Esophagus (tissue), 2 donors: Measurements from ENCODE around the gene EMC1. TPM values are rescaled to one million over a fixed set of nuclear protein-coding genes. Genes with fewer than 3 reads are reported as not detected.

ENCODE experiments used
- H3K27ac ChIP-seq, 2 donors: one replicate each; pipeline ENCODE4 v1.5.1; 2013; ENCODE audit warnings: low read depth in 2 of 2, mild to moderate bottlenecking in 2 of 2, inconsistent platforms in 1 of 2, low read length in 1 of 2, moderate library complexity in 1 of 2
- H3K27me3 ChIP-seq, 2 donors: one replicate each; pipeline ENCODE4 v1.6.1; 2013; ENCODE audit warnings: low read length in 2 of 2, control low read depth in 1 of 2, mild to moderate bottlenecking in 1 of 2; ENCODE audit not compliant: insufficient read depth in 2 of 2, control insufficient read depth in 1 of 2
- H3K36me3 ChIP-seq, 2 donors: one replicate each; pipeline ENCODE4 v1.6.1; 2013; ENCODE audit warnings: low read length in 1 of 2; ENCODE audit not compliant: control insufficient read depth in 2 of 2, insufficient read depth in 2 of 2
- H3K4me1 ChIP-seq, 2 donors: one replicate each; pipeline ENCODE4 v1.6.1; 2013; ENCODE audit warnings: low read length in 1 of 2; ENCODE audit not compliant: control insufficient read depth in 2 of 2, insufficient read depth in 2 of 2
- H3K4me3 ChIP-seq, 2 donors: one replicate each; pipeline ENCODE4 v1.5.1; 2013; ENCODE audit warnings: low read length in 2 of 2, mild to moderate bottlenecking in 2 of 2, low read depth in 1 of 2, moderate library complexity in 1 of 2
- H3K9me3 ChIP-seq, 2 donors: one replicate each; pipeline ENCODE4 v1.6.1; 2013; ENCODE audit warnings: mild to moderate bottlenecking in 2 of 2, low read depth in 1 of 2, low read length in 1 of 2, moderate library complexity in 1 of 2; ENCODE audit not compliant: control insufficient read depth in 2 of 2, insufficient read depth in 1 of 2
- WGBS, 2 donors: extraction: QIAGEN DNeasy Blood & Tissue Kit; methylation state at CpG; one replicate each; pipeline ENCODE4 v1.1.7; 2013; 5-methylcytosine and 5-hydroxymethylcytosine counted together
- polyA plus RNA-seq, 2 donors: library from polyadenylated mRNA; stranded (reverse); fragments of 200-250 nt; gene quantifications; one replicate each; pipeline ENCODE4 v1.2.3, GENCODE V29; 2013
- donor health status: healthy with polysubstance abuse.
- donor health status: Bipolar disorder and iron deficiency.

The EMC1 gene
- polyA plus RNA-seq, 2 donors = 9.4 to 11.3 TPM

GRCh38 chr1:19208710-19209438, 42.5 kb downstream of the EMC1 start:
- Histone ChIP-seq H3K27me3 (no peaks in the 10 kb centered on the region), H3K4me1 (peaks cover 0 to 3% of the 10 kb centered on the region in 2 donors), H3K27ac (peak overlapping the region in 1 of 2 donors; percentile 97), H3K9me3 (no peaks in the 10 kb centered on the region), H3K36me3 (peaks cover 0 to 3% of the 10 kb centered on the region in 2 donors), H3K4me3 (peak overlapping the region; percentile 85 to 94)
- WGBS, 2 donors = 7 to 12% methylated on average over 8 of the region's 8 CpGs

GRCh38 chr1:19206947-19207346, 44.4 kb downstream of the EMC1 start:
- WGBS, 2 donors = 76 to 79% methylated on average over 3 of the region's 3 CpGs
- Histone ChIP-seq H3K4me3 (no peak overlapping the region), H3K27ac (no peak overlapping the region), H3K4me1 (peaks cover 0 to 3% of the 10 kb centered on the region in 2 donors), H3K27me3 (no peaks in the 10 kb centered on the region), H3K36me3 (no peaks in the 10 kb centered on the region), H3K9me3 (no peaks in the 10 kb centered on the region)

GRCh38 chr1:19205845-19206244, 45.5 kb downstream of the EMC1 start:
- no peaks in the 10 kb centered on the region for H3K4me1 ChIP-seq
- H3K36me3 ChIP-seq = no peaks in the 10 kb centered on the region
- H3K4me3 ChIP-seq = no peak overlapping the region
- H3K27me3 ChIP-seq = no peaks in the 10 kb centered on the region
- WGBS, 2 donors = 63 to 73% methylated on average over 5 of the region's 5 CpGs
- H3K9me3 ChIP-seq = no peaks in the 10 kb centered on the region
- no peak overlapping the region for H3K27ac ChIP-seq

- Histone ChIP-seq H3K9me3 (no peaks in the 10 kb centered on the region), H3K36me3 (no peaks in the 10 kb centered on the region), H3K27me3 (no peaks in the 10 kb centered on the region), H3K4me1 (no peaks in the 10 kb centered on the region), H3K27ac (no peak overlapping the region), H3K4me3 (no peak overlapping the region)
- WGBS, 2 donors = 67 to 77% methylated on average over 1 of the region's 1 CpG
These were observed 45.9 kb downstream of the EMC1 start for GRCh38 chr1:19205403-19205802.

GRCh38 chr1:19204446-19205266, 46.7 kb downstream of the EMC1 start:
- no peak overlapping the region for H3K4me3 ChIP-seq
- H3K27ac ChIP-seq = no peak overlapping the region
- H3K27me3 ChIP-seq = no peaks in the 10 kb centered on the region
- no peaks in the 10 kb centered on the region for H3K9me3 ChIP-seq
- H3K4me1 ChIP-seq = no peaks in the 10 kb centered on the region
- H3K36me3 ChIP-seq = peaks cover 0 to 2% of the 10 kb centered on the region in 2 donors
- 86 to 87% methylated on average over 6 of the region's 6 CpGs for WGBS, 2 donors

GRCh38 chr1:19203440-19203839, 47.9 kb downstream of the EMC1 start:
- Histone ChIP-seq H3K27me3 (no peaks in the 10 kb centered on the region), H3K9me3 (no peaks in the 10 kb centered on the region), H3K27ac (peak overlapping the region in 1 of 2 donors; percentile 8), H3K4me1 (no peaks in the 10 kb centered on the region), H3K4me3 (no peak overlapping the region), H3K36me3 (peaks cover 0 to 4% of the 10 kb centered on the region in 2 donors)
- 30 to 34% methylated on average over 2 of the region's 2 CpGs for WGBS, 2 donors

GRCh38 chr1:19202396-19202795, 48.9 kb downstream of the EMC1 start:
- Histone ChIP-seq H3K27ac (no peak overlapping the region), H3K4me1 (no peaks in the 10 kb centered on the region), H3K4me3 (no peak overlapping the region), H3K9me3 (no peaks in the 10 kb centered on the region), H3K36me3 (peaks cover 0 to 9% of the 10 kb centered on the region in 2 donors), H3K27me3 (no peaks in the 10 kb centered on the region)
- 65 to 77% methylated on average over 3 of the region's 3 CpGs for WGBS, 2 donors

- Histone ChIP-seq H3K36me3 (peaks cover 5 to 15% of the 10 kb centered on the region in 2 donors), H3K27ac (no peak overlapping the region), H3K4me1 (no peaks in the 10 kb centered on the region), H3K9me3 (no peaks in the 10 kb centered on the region), H3K27me3 (no peaks in the 10 kb centered on the region), H3K4me3 (no peak overlapping the region)
- WGBS, 2 donors = 66 to 82% methylated on average over 4 of the region's 4 CpGs
These were observed 51.2 kb downstream of the EMC1 start for GRCh38 chr1:19199969-19200604.

- Histone ChIP-seq H3K4me1 (no peaks in the 10 kb centered on the region), H3K9me3 (no peaks in the 10 kb centered on the region), H3K36me3 (peaks cover 5 to 15% of the 10 kb centered on the region in 2 donors), H3K27ac (no peak overlapping the region), H3K4me3 (no peak overlapping the region), H3K27me3 (no peaks in the 10 kb centered on the region)
- 85 to 93% methylated on average over 4 of the region's 4 CpGs for WGBS, 2 donors
These were observed 51.9 kb downstream of the EMC1 start for GRCh38 chr1:19199329-19199968.
